ENCODE results near the gene UBE2U.

Gene UBE2U

DNA sequence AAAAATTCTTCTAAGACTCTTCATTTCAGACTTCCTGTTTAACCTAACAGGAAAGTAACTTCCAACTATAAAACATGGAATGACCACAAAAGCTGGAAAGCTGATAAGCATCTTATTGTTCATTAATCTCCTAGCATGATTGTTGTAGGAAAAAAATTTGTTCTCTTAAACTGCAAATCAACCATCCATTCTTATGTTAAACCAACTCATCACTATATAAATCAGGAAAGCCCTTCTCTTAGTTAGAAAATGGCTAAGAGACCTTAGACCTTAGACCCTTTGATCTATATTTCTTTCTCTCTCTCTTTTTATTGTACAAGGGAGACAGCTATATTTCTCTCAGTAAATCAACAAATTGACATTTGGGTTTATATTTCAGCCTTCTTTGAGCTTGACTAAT lies 101.4 kb downstream of the UBE2U start:
- TF ChIP-seq, protein P1, sequence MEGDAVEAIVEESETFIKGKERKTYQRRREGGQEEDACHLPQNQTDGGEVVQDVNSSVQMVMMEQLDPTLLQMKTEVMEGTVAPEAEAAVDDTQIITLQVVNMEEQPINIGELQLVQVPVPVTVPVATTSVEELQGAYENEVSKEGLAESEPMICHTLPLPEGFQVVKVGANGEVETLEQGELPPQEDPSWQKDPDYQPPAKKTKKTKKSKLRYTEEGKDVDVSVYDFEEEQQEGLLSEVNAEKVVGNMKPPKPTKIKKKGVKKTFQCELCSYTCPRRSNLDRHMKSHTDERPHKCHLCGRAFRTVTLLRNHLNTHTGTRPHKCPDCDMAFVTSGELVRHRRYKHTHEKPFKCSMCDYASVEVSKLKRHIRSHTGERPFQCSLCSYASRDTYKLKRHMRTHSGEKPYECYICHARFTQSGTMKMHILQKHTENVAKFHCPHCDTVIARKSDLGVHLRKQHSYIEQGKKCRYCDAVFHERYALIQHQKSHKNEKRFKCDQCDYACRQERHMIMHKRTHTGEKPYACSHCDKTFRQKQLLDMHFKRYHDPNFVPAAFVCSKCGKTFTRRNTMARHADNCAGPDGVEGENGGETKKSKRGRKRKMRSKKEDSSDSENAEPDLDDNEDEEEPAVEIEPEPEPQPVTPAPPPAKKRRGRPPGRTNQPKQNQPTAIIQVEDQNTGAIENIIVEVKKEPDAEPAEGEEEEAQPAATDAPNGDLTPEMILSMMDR (IDR thresholded peaks at IDR 0.05) = no peak
- Histone ChIP-seq H3K9me3 (no peaks in the 10 kb centered on the region), H3K27me3 (peaks cover 9% of the 10 kb centered on the region), H3K4me1 (ENCODE audit: control insufficient read depth in 1 of 2, insufficient read depth in 1 of 2, low read depth in 1 of 2, low read length in 1 of 2) (no peaks in the 10 kb centered on the region), H3K27ac (no peak overlapping the region), H3K36me3 (no peaks in the 10 kb centered on the region), H3K4me3 (ENCODE audit: low read depth in 1 of 2, low read length in 1 of 2) (no peak overlapping the region)

DNA sequence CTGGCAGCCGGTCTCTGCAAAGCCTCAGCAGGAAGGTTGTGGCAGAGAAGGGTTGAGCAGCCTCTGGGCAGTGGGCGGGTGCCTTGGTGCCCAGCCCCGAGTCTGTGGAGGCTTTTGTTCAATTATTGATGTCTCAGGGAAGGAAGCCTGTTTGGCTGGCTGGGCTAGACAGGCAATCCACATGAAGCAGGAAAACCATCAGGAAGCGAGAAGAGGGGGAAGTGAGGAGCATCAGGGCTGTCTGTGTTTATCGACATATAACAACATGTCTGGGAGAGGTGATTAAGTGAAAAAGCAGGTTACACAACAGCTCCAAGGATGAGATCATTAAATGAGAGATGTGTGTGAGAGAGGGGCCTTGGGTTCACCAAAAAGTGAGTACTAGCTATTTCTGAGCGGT lies 105.4 kb downstream of the UBE2U start:
- no peaks in the 10 kb centered on the region for H3K4me1 ChIP-seq (ENCODE audit: control insufficient read depth in 1 of 2, insufficient read depth in 1 of 2, low read depth in 1 of 2, low read length in 1 of 2)
- no peak overlapping the region for H3K4me3 ChIP-seq (ENCODE audit: low read depth in 1 of 2, low read length in 1 of 2)
- TF ChIP-seq, protein P1 (IDR thresholded peaks at IDR 0.05) = no peak
- no peak overlapping the region for H3K27ac ChIP-seq
- H3K9me3 ChIP-seq = no peaks in the 10 kb centered on the region
- no peaks in the 10 kb centered on the region for H3K36me3 ChIP-seq
- peaks cover 9% of the 10 kb centered on the region for H3K27me3 ChIP-seq

DNA sequence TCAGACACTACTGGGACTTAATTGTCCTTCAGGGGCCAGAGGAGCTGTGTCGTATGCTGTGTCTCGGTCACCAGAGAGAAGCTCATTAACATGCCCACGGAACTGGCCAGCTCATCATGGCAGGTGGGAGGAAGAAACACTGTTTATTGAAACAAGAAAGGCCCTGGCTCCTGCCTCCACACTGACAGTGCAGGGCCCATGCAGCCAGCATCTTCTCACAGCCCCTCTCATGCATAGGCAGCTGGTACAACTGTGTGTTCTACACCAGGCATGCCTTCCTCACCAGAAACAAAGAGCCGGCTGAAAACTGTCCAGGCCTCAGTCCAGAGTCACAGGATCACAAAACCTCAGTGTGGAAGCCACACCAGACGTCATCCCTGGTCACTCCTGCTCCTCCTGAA lies 106.0 kb downstream of the UBE2U start:
- Histone ChIP-seq H3K27ac (no peak overlapping the region), H3K27me3 (peaks cover 9% of the 10 kb centered on the region), H3K4me3 (ENCODE audit: low read depth in 1 of 2, low read length in 1 of 2) (no peak overlapping the region), H3K9me3 (no peaks in the 10 kb centered on the region), H3K36me3 (no peaks in the 10 kb centered on the region), H3K4me1 (ENCODE audit: control insufficient read depth in 1 of 2, insufficient read depth in 1 of 2, low read depth in 1 of 2, low read length in 1 of 2) (no peaks in the 10 kb centered on the region)
- TF ChIP-seq, protein P1 (IDR thresholded peaks at IDR 0.05) = no peak

DNA sequence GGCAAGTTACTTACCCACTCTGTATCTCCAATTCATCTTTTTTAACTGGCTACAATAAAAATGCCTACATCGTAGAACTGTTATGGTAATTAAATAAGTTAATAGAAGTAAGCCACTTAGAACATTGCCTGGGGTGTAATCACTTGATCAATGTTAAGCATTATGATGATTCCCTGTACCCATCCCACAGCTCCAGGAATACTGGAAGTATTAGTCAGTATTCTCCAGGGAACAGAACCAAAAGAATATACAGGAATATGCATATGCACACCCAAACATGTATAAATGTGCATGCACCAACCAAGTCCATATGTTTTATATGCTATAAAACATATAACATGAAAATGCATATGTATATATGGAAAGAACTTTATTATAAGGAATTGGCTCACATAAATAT lies 107.3 kb downstream of the UBE2U start:
- Histone ChIP-seq H3K27me3 (peaks cover 9% of the 10 kb centered on the region), H3K4me1 (ENCODE audit: control insufficient read depth in 1 of 2, insufficient read depth in 1 of 2, low read depth in 1 of 2, low read length in 1 of 2) (no peaks in the 10 kb centered on the region), H3K27ac (no peak overlapping the region), H3K36me3 (no peaks in the 10 kb centered on the region), H3K4me3 (ENCODE audit: low read depth in 1 of 2, low read length in 1 of 2) (no peak overlapping the region), H3K9me3 (no peaks in the 10 kb centered on the region)
- TF ChIP-seq, protein P1 (IDR thresholded peaks at IDR 0.05) = no peak

DNA sequence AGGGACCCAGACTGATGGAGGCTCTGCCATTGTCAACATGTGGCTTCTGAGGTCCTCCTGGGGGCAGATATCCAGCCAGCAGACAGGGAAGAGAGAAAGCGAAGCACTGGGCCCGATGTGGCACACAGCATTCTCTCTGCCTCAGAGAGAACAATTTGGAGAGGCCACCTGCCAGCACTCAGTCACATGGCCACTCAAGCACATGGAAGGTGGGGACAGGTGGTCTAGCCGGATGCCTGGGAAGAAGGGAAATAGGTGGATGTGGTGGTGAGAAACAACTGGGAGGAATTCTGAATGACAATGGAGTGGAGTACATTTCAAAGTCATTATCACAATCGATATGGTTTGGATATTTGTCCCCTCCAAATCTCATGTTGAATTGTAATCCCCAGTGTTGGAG lies 109.0 kb downstream of the UBE2U start:
- H3K9me3 ChIP-seq = no peaks in the 10 kb centered on the region
- H3K27ac ChIP-seq = no peak overlapping the region
- no peak overlapping the region for H3K4me3 ChIP-seq (ENCODE audit: low read depth in 1 of 2, low read length in 1 of 2)
- no peaks in the 10 kb centered on the region for H3K4me1 ChIP-seq (ENCODE audit: control insufficient read depth in 1 of 2, insufficient read depth in 1 of 2, low read depth in 1 of 2, low read length in 1 of 2)
- TF ChIP-seq, protein P1 (IDR thresholded peaks at IDR 0.05) = no peak
- H3K27me3 ChIP-seq = peaks cover 9% of the 10 kb centered on the region
- no peaks in the 10 kb centered on the region for H3K36me3 ChIP-seq

DNA sequence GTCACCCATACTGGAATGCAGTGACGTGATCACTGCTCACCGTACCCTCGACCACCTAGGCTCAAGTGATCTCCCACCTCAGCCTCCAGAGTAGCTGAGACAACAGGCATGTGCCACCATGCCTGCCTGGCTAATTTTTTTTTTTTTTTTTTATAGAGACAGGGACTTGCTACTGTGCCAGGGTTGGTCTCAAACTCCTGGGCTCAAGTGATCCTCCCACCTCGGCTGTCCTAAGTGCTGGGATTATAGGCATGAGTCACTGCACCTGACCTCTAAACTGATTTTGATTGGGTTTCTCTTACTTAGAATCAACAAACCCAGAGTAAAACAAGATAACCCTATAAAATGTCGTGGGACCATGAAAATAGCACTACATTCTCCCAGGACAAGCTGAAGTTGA lies 112.0 kb downstream of the UBE2U start:
- no peaks in the 10 kb centered on the region for H3K27me3 ChIP-seq
- H3K4me3 ChIP-seq (ENCODE audit: low read depth in 1 of 2, low read length in 1 of 2) = no peak overlapping the region
- peaks cover 2 to 4% of the 10 kb centered on the region in 2 experiments for H3K4me1 ChIP-seq (ENCODE audit: control insufficient read depth in 1 of 2, insufficient read depth in 1 of 2, low read depth in 1 of 2, low read length in 1 of 2)
- TF ChIP-seq, protein P1 (IDR thresholded peaks at IDR 0.05) = no peak
- H3K27ac ChIP-seq = no peak overlapping the region
- no peaks in the 10 kb centered on the region for H3K9me3 ChIP-seq
- H3K36me3 ChIP-seq = no peaks in the 10 kb centered on the region

Data from neutrophil (primary cell).